Suprapubic skin (tissue), 4 donors: ENCODE data around the gene MALAT1. TPM values are rescaled to one million over a fixed set of nuclear protein-coding genes. Genes with fewer than 3 reads are reported as not detected.
"Not testable (repeated sequence)": the region's sequence is repeated elsewhere in the genome, so short reads cannot be mapped to it uniquely, and the experiment has no call there.

Experiments used
- DNase-seq, 2 donors: peaks; one replicate each; pipeline ENCODE4 v3.0.0-alpha.2; 2019; ENCODE audit warnings: low spot score in 2 of 2
- H3K27ac ChIP-seq: fragments of 200-600 bp; sonication (generic); one replicate; pipeline ENCODE4 v1.5.1; 2019
- H3K27me3 ChIP-seq: fragments of 200-600 bp; sonication (generic); one replicate; pipeline ENCODE4 v1.5.1; 2019
- H3K36me3 ChIP-seq: fragments of 200-600 bp; sonication (generic); one replicate; pipeline ENCODE4 v1.5.1; 2019
- H3K4me1 ChIP-seq: fragments of 200-600 bp; sonication (generic); one replicate; pipeline ENCODE4 v1.5.1; 2019
- H3K4me3 ChIP-seq: fragments of 200-600 bp; sonication (generic); one replicate; pipeline ENCODE4 v1.5.1; 2019; ENCODE audit warnings: mild to moderate bottlenecking
- H3K9me3 ChIP-seq: fragments of 200-600 bp; sonication (generic); one replicate; pipeline ENCODE4 v1.5.1; 2019
- CTCF ChIP-seq, 2 donors: fragments of 200-600 bp in 1 of 2; fragments of 450-650 bp in 1 of 2; sonication (generic) in 1 of 2; IDR thresholded peaks; one replicate each; pipeline ENCODE4 v1.5.1; 2016 to 2019; ENCODE audit warnings: antibody characterized with exemption in 2 of 2, mild to moderate bottlenecking in 1 of 2, moderate library complexity in 1 of 2
- EP300 ChIP-seq: sonication (generic); formaldehyde crosslinking; IDR thresholded peaks from one replicate; pipeline ENCODE4 v1.6.1; 2017; ENCODE audit warnings: antibody characterized with exemption
- POLR2A ChIP-seq, 2 donors: fragments of 450-650 bp; IDR thresholded peaks; one replicate each; pipeline ENCODE4 v1.6.1; 2017; ENCODE audit warnings: antibody characterized with exemption in 2 of 2, mild to moderate bottlenecking in 2 of 2, moderate library complexity in 2 of 2
- POLR2AphosphoS5 ChIP-seq, 3 donors: sonication (generic); formaldehyde crosslinking; IDR thresholded peaks; one replicate each; pipeline ENCODE4 v1.6.1; 2017; ENCODE audit warnings: antibody characterized with exemption in 3 of 3
- WGBS: methylation state at CpG from one replicate; pipeline ENCODE4 v1.1.5; 2018; 5-methylcytosine and 5-hydroxymethylcytosine counted together
- total RNA-seq, 4 donors: library from RNA; depleted of rRNA; stranded (reverse); fragments of >200 nt; gene quantifications; one replicate each; pipeline ENCODE4 v1.1.0, GENCODE V29; 2016

MALAT1 gene
- total RNA-seq, 4 donors from 2014 or later, result 10,207 to 42,728 (median 11,538) TPM

DNA sequence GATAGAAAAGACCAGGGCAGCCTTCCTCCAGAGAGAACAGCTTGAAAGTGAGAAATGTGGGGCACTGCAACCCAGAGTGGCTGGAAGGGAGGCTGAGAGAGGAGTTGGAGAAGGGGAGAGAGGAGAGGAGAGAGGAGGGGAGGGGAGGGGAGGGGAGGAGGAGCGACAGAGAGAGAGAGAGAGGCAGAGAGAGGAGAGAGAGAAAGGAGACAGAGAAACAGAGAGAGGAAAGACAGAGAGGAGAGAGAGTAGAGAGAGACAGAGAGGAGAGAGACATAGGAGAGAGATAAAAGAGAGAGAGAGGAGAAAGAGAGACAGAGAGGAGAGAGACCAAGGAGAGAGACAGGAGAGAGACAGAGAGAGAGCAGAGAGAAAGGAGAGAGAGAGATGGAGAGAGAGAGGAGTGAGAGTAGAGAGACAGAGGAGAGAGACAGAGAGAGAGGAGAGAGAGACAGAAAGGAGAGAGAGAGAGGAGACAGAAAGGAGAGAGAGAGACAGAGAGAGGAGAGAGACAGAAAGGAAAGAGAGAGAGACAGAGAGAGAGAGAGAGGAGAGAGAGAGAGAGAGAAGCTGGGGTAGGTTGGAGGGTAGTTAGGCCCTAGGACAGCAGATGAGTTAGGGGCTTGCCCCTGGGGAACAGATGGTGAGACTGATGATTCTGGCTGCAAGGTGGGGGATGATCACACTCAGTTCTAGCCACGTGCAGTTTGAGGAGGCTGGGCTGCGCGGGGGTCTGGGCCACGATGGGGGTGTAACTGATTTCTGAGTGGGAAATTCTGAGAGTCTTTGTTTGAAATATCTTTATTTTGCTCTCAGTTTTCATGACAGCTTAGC lies 17.5 kb downstream of the MALAT1 start:
- 70% methylated on average over 4 of the region's 5 CpGs for WGBS

DNA sequence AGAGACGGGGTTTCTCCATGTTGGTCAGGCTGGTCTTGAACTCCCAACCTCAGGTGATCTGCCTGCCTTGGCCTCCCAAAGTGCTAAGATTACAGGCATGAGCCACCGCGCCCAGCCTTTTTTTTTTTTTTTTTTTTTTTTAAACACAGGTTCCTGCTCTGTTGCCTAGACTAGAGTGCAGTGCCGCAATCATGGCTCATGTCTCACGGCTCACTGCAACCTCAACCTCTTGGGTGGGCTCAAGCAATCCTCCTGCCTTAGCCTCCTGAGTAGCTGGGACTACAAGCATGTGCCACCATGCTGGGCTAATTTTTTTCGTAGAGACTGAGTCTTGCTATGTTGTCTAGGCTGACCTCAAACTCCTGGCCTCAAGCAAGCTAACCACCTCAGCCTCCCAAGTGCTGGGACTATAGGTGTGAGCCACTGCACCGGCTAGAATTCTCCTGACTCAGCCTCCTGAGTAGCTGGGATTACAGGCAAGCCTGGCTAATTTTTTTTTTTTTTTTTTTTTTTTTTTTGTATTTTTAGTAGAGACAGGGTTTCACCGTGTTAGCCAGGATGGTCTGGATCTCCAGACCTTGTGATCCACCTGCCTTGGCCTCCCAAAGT lies 20.2 kb downstream of the MALAT1 start:
- not testable (repeated sequence) for H3K27me3 ChIP-seq, H3K36me3 ChIP-seq
- 97% methylated on average over 8 of the region's 8 CpGs for WGBS

More for the DNA sequence above, 17.5 kb downstream of the MALAT1 start:
- Histone ChIP-seq H3K27ac (no peak overlapping the region), H3K4me3 (no peak overlapping the region), H3K27me3 (no peaks in the 10 kb centered on the region), H3K36me3 (no peaks in the 10 kb centered on the region), H3K4me1 (no peaks in the 10 kb centered on the region), H3K9me3 (no peaks in the 10 kb centered on the region)
- peak; percentile 31 to 49 for DNase-seq
- TF ChIP-seq POLR2AphosphoS5 (IDR thresholded peaks at IDR 0.05) (no peak), CTCF (IDR thresholded peaks at IDR 0.05) (no peak), POLR2A (IDR thresholded peaks at IDR 0.05) (no peak), EP300 (no peak)

DNA sequence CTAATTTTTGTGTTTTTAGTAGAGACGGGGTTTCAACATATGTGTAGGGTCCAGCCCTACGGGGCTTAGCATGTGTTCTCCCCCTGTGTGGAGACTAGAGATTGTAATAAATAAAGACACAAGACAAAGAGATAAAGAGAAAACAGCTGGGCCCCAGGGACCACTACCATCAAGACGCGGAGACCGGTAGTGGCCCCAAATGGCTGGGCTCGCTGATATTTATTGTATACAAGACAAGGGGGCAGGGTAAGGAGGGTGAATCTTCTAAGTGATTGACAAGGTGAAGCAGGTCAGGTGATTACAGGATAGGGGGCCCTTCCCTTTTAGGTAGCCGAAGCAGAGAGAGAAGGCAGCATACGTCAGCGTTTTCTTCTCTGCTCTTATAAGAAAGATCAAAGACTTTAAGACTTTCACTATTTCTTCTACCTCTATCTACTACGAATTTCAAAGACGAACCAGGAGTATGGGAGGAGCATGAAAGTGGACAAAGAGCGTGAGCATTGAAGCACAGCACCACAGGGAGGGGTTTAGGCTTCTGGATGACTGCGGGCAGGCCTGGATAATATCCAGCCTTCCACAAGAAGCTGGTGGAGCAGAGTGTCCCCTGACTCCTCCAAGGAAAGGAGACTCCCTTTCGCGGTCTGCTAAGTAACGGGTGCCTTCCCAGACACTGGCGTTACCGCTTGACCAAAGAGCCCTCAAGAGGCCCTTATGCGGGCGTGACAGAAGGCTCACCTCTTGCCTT lies 23.1 kb downstream of the MALAT1 start:
- 83% methylated on average over 20 of the region's 20 CpGs for WGBS
- DNase-seq, result peak in 1 of 2 donors; percentile 55
- H3K9me3 ChIP-seq, result not testable (repeated sequence)

More for the DNA sequence above, 20.2 kb downstream of the MALAT1 start:
- H3K9me3 ChIP-seq, H3K4me3 ChIP-seq, H3K4me1 ChIP-seq, H3K27ac ChIP-seq: not testable (repeated sequence)
- DNase-seq, result peak; percentile 25 to 28

GRCh38 chr11:65522718-65523630 lies 24.1 kb downstream of the MALAT1 start:
- DNase-seq, H3K9me3 ChIP-seq, H3K27me3 ChIP-seq, H3K4me3 ChIP-seq, H3K27ac ChIP-seq: not testable (repeated sequence)
- 76% methylated on average over 18 of the region's 18 CpGs for WGBS
- Histone ChIP-seq H3K36me3 (peaks cover 17% of the 10 kb centered on the region), H3K4me1 (peaks cover 23% of the 10 kb centered on the region)

More for the DNA sequence above, 23.1 kb downstream of the MALAT1 start:
- not testable (repeated sequence) for H3K27ac ChIP-seq, H3K4me3 ChIP-seq, H3K27me3 ChIP-seq, H3K36me3 ChIP-seq
- peaks cover 23% of the 10 kb centered on the region for H3K4me1 ChIP-seq

DNA sequence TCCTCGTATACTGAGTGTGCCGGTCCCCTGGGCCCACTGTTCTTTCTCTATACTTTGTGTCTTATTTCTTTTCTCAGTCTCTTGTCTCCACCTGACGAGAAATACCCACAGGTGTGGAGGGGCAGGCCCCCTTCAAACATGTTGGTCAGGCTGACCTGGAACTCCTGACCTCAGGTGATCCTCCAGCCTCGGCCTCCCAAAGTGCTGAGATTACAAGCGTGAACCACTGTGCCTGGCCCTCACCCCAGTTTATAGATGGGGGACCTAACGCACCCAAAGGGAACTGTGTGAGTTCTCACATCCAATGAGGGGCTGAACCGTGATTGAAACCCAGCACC lies 24.8 kb downstream of the MALAT1 start:
- H3K36me3 ChIP-seq, result peaks cover 22% of the 10 kb centered on the region
- peak overlapping the region; percentile 59 for H3K27ac ChIP-seq
- not testable (repeated sequence) for H3K9me3 ChIP-seq, H3K4me3 ChIP-seq, DNase-seq, H3K27me3 ChIP-seq
- peaks cover 23% of the 10 kb centered on the region for H3K4me1 ChIP-seq
- 88% methylated on average over 7 of the region's 7 CpGs for WGBS

- Histone ChIP-seq H3K27me3 (no peaks in the 10 kb centered on the region), H3K36me3 (peaks cover 28% of the 10 kb centered on the region), H3K27ac (peak overlapping the region; percentile 59), H3K4me3 (peak overlapping the region; percentile 85), H3K9me3 (no peaks in the 10 kb centered on the region), H3K4me1 (peaks cover 23% of the 10 kb centered on the region)
- TF ChIP-seq POLR2A (IDR thresholded peaks at IDR 0.05), result no peak
- no peak for TF ChIP-seq EP300
- TF ChIP-seq POLR2AphosphoS5 (IDR thresholded peaks at IDR 0.05), result no peak
- no peak for TF ChIP-seq CTCF (IDR thresholded peaks at IDR 0.05)
- WGBS, result 31% methylated on average over 12 of the region's 12 CpGs
- peak in 1 of 2 donors; percentile 87 for DNase-seq
Measured at GRCh38 chr11:65524014-65524740, 25.3 kb downstream of the MALAT1 start.
